ENCODE measurements around the gene CLASP1. TPM values are rescaled to one million over a fixed set of nuclear protein-coding genes. Genes with fewer than 3 reads are reported as not detected.

The CLASP1 gene
- total RNA-seq, 1 experiment from 2014 or later: 45.9 TPM

GRCh38 chr2:121650315-121650930, 1.2 kb upstream of the CLASP1 start:
- Histone ChIP-seq H3K9me3 (ENCODE audit: control insufficient read depth, low read depth, low read length) (no peaks in the 10 kb centered on the region), H3K56ac (ENCODE audit: insufficient read length, low read depth, low read length) (no peak overlapping the region), H4K91ac (ENCODE audit: insufficient read length, low read depth, low read length) (no peak overlapping the region), H4K20me1 (ENCODE audit: control insufficient read depth, insufficient read depth, insufficient read length) (no peaks in the 10 kb centered on the region), H2AFZ (ENCODE audit: low read length) (no peak overlapping the region), H3K4me2 (ENCODE audit: insufficient read depth, insufficient read length, low read length) (peak overlapping the region; percentile 92), H3T11ph (ENCODE audit: low read length) (no peak overlapping the region), H3K79me2 (ENCODE audit: insufficient read depth, low read length) (peaks cover 12% of the 10 kb centered on the region; the same call in 1 of the 2 replicates), H3K4ac (ENCODE audit: low read depth, low read length) (no peak overlapping the region), H2AK5ac (ENCODE audit: insufficient read length, low read length) (no peak overlapping the region), H3K23ac (ENCODE audit: insufficient read length, low read depth, low read length) (no peak overlapping the region), H2BK20ac (ENCODE audit: low read depth, low read length, poor library complexity, severe bottlenecking) (no peak overlapping the region), H3K4me1 (ENCODE audit: insufficient read depth, low read length) (no peaks in the 10 kb centered on the region), H2BK12ac (ENCODE audit: insufficient read length, low read depth, low read length) (no peak overlapping the region), H2BK5ac (ENCODE audit: insufficient read length, low read length) (no peak overlapping the region), H3K79me1 (ENCODE audit: insufficient read depth, low read depth, low read length, poor library complexity, severe bottlenecking) (no peaks in the 10 kb centered on the region), H3K14ac (ENCODE audit: insufficient read depth, low read length) (peak overlapping the region; percentile 6; the same call in 1 of the 2 replicates), H3K18ac (ENCODE audit: insufficient read length, low read depth, low read length) (no peak overlapping the region), H3K27me3 (ENCODE audit: insufficient read depth, low read length) (no peaks in the 10 kb centered on the region), H4K8ac (replicated peaks; ENCODE audit: insufficient read length, low read depth, low read length) (no peak overlapping the region), H3K27ac (ENCODE audit: insufficient read length, low read depth, low read length) (peak overlapping the region; percentile 77), H4K5ac (ENCODE audit: insufficient read length, low read depth, low read length) (no peak overlapping the region), H3K9ac (ENCODE audit: extremely low read depth, insufficient read length, low read length) (peak overlapping the region; percentile 78), H2BK15ac (ENCODE audit: low read depth, low read length) (no peak overlapping the region), H2BK120ac (ENCODE audit: low read depth, low read length, poor library complexity, severe bottlenecking) (no peak overlapping the region), H3K23me2 (ENCODE audit: insufficient read length, low read depth, low read length, poor library complexity, severe bottlenecking) (peaks cover 12% of the 10 kb centered on the region)
- Mint-ChIP-seq H3K36me3 (ENCODE audit: insufficient read depth in 1 of 3, low read depth in 3 of 3) (peaks cover 0 to 8% (median 0%) of the 10 kb centered on the region in 3 experiments; a peak in 3 of 7 replicates), H3K27ac (peak overlapping the region; percentile 99 to 100 (median 100)), H3K4me1 (peaks cover 20 to 23% of the 10 kb centered on the region in 2 experiments), H3K4me3 (peak overlapping the region; percentile 96 to 98), H3K27me3 (ENCODE audit: low read depth) (no peaks in the 10 kb centered on the region), H3K9me3 (no peaks in the 10 kb centered on the region)
- DNase-seq: peak; percentile 34
- WGBS (ENCODE audit: extremely low coverage, insufficient read length, low lambda C conversion rate): no CpG with 5 or more reads among the region's 23 CpGs
- TF ChIP-seq CTCF (conservative IDR thresholded peaks at IDR 0.05): no peak

Data from H9 (cell line).